ENCODE measurements around the gene QSOX1. TPM values are rescaled to one million over a fixed set of nuclear protein-coding genes. Genes with fewer than 3 reads are reported as not detected.

Gene QSOX1
- total and polyA plus RNA-seq, 2 experiments from 2014 or later = 225 to 257 TPM

GRCh38 chr1:180188684-180189175, 34.1 kb downstream of the QSOX1 start:
- 92% methylated on average over 8 of the region's 8 CpGs for WGBS (ENCODE audit: low lambda C conversion rate, missing lambda C conversion rate)
- no peak for TF ChIP-seq CTCF (IDR thresholded peaks at IDR 0.05; ENCODE audit: poor library complexity)
- TF ChIP-seq EZH2 (IDR thresholded peaks at IDR 0.05; ENCODE audit: borderline replicate concordance) = no peak
- no peaks in the 10 kb centered on the region for H3K9me3 ChIP-seq (ENCODE audit: low read depth)
- no peaks in the 10 kb centered on the region for H3K79me2 ChIP-seq
- H3K4me3 ChIP-seq = no peak overlapping the region
- no peak for DNase-seq (ENCODE audit: low spot score)
- H3K4me1 ChIP-seq (ENCODE audit: insufficient read depth) = no peaks in the 10 kb centered on the region
- no peaks in the 10 kb centered on the region for H4K20me1 ChIP-seq (ENCODE audit: insufficient read depth, poor library complexity, severe bottlenecking)
- no peak overlapping the region for H3K4me2 ChIP-seq
- no peaks in the 10 kb centered on the region for H3K9me2 ChIP-seq (replicated peaks; ENCODE audit: insufficient read depth)
- no peaks in the 10 kb centered on the region for H3K27me3 ChIP-seq
- H3K27ac ChIP-seq = no peak overlapping the region
- H3K36me3 ChIP-seq (replicated peaks; ENCODE audit: insufficient read depth, low read depth) = no peaks in the 10 kb centered on the region
- no peak overlapping the region for H2AFZ ChIP-seq

- H3K79me2 ChIP-seq = no peaks in the 10 kb centered on the region
- 96% methylated on average over 5 of the region's 5 CpGs for WGBS (ENCODE audit: low lambda C conversion rate, missing lambda C conversion rate)
Measured at GRCh38 chr1:180190091-180190490, 35.4 kb downstream of the QSOX1 start.

GRCh38 chr1:180192172-180192571, 37.5 kb downstream of the QSOX1 start:
- no peak overlapping the region for H2AFZ ChIP-seq
- WGBS (ENCODE audit: low lambda C conversion rate, missing lambda C conversion rate) = 95% methylated on average over 7 of the region's 7 CpGs
- DNase-seq (ENCODE audit: low spot score) = no peak
- H3K4me3 ChIP-seq = no peak overlapping the region
- TF ChIP-seq CTCF (IDR thresholded peaks at IDR 0.05; ENCODE audit: poor library complexity) (no peak), EZH2 (IDR thresholded peaks at IDR 0.05; ENCODE audit: borderline replicate concordance) (no peak), EZH2phosphoT487 (IDR thresholded peaks at IDR 0.05; ENCODE audit: low read depth, severe bottlenecking, unreplicated experiment) (no peak)
- no peaks in the 10 kb centered on the region for H3K9me2 ChIP-seq (replicated peaks; ENCODE audit: insufficient read depth)
- H3K4me1 ChIP-seq (ENCODE audit: insufficient read depth) = no peaks in the 10 kb centered on the region
- H3K4me2 ChIP-seq = no peak overlapping the region
- H3K27ac ChIP-seq = no peak overlapping the region
- no peaks in the 10 kb centered on the region for H3K27me3 ChIP-seq
- no peaks in the 10 kb centered on the region for H3K79me2 ChIP-seq
- H3K9me3 ChIP-seq (ENCODE audit: low read depth) = no peaks in the 10 kb centered on the region
- no peaks in the 10 kb centered on the region for H3K36me3 ChIP-seq (replicated peaks; ENCODE audit: insufficient read depth, low read depth)
- H4K20me1 ChIP-seq (ENCODE audit: insufficient read depth, poor library complexity, severe bottlenecking) = no peaks in the 10 kb centered on the region

More at GRCh38 chr1:180190091-180190490, 35.4 kb downstream of the QSOX1 start:
- H3K27ac ChIP-seq = no peak overlapping the region
- H3K4me1 ChIP-seq (ENCODE audit: insufficient read depth) = no peaks in the 10 kb centered on the region
- TF ChIP-seq EZH2 (IDR thresholded peaks at IDR 0.05; ENCODE audit: borderline replicate concordance) (no peak), EZH2phosphoT487 (IDR thresholded peaks at IDR 0.05; ENCODE audit: low read depth, severe bottlenecking, unreplicated experiment) (no peak), CTCF (IDR thresholded peaks at IDR 0.05; ENCODE audit: poor library complexity) (no peak)
- no peaks in the 10 kb centered on the region for H3K27me3 ChIP-seq
- H4K20me1 ChIP-seq (ENCODE audit: insufficient read depth, poor library complexity, severe bottlenecking) = no peaks in the 10 kb centered on the region
- H3K4me3 ChIP-seq = no peak overlapping the region
- no peaks in the 10 kb centered on the region for H3K9me2 ChIP-seq (replicated peaks; ENCODE audit: insufficient read depth)
- H3K4me2 ChIP-seq = no peak overlapping the region
- H3K9me3 ChIP-seq (ENCODE audit: low read depth) = no peaks in the 10 kb centered on the region
- no peak overlapping the region for H2AFZ ChIP-seq
- DNase-seq (ENCODE audit: low spot score) = no peak
- no peaks in the 10 kb centered on the region for H3K36me3 ChIP-seq (replicated peaks; ENCODE audit: insufficient read depth, low read depth)

All from hepatocyte (in vitro differentiated cells).